Endodermal cell (in vitro differentiated cells): ENCODE results near the gene ELMO1. TPM values are rescaled to one million over a fixed set of nuclear protein-coding genes. Genes with fewer than 3 reads are reported as not detected.

Source experiments
- DNase-seq: peaks from one replicate; pipeline ENCODE4 v3.0.0-alpha.2; 2017
- H3K27ac ChIP-seq: 2 replicates; pipeline ENCODE4 v1.5.1; 2013; ENCODE audit warnings: mild to moderate bottlenecking, low read depth, low read length, moderate library complexity
- H3K27me3 ChIP-seq: 2 replicates; pipeline ENCODE4 v1.6.1; 2013; ENCODE audit warnings: mild to moderate bottlenecking, low read length, moderate library complexity; ENCODE audit not compliant: insufficient read depth, control insufficient read depth, poor library complexity, severe bottlenecking
- H3K36me3 ChIP-seq: 2 replicates; pipeline ENCODE4 v1.7.0; 2013; ENCODE audit warnings: mild to moderate bottlenecking, low read length, moderate library complexity; ENCODE audit not compliant: control insufficient read depth, insufficient read depth
- H3K4me1 ChIP-seq: one replicate; pipeline ENCODE4 v1.7.0; 2013; ENCODE audit warnings: low read length; ENCODE audit not compliant: control insufficient read depth, insufficient read depth
- H3K4me3 ChIP-seq: 2 replicates; pipeline ENCODE4 v1.5.1; 2013; ENCODE audit warnings: mild to moderate bottlenecking, low read length, moderate library complexity
- H3K9ac ChIP-seq: 2 replicates; pipeline ENCODE4 v1.6.1; 2013; ENCODE audit warnings: mild to moderate bottlenecking, low read length, moderate library complexity; ENCODE audit not compliant: poor library complexity, severe bottlenecking; ENCODE audit errors: extremely low read depth
- H3K9me3 ChIP-seq: 2 replicates; pipeline ENCODE4 v1.6.1; 2013; ENCODE audit warnings: mild to moderate bottlenecking, low read length, moderate library complexity; ENCODE audit not compliant: control insufficient read depth
- H3K27ac Mint-ChIP-seq: 2 replicates; pipeline ENCODE4 v1.8.0; 2020; ENCODE audit warnings: mixed read lengths
- H3K27me3 Mint-ChIP-seq: 2 replicates; pipeline ENCODE4 v1.8.0; 2021; ENCODE audit warnings: mild to moderate bottlenecking, mixed read lengths; ENCODE audit not compliant: insufficient read depth
- H3K36me3 Mint-ChIP-seq: 2 replicates; pipeline ENCODE4 v1.8.0; 2020; ENCODE audit warnings: low read depth, mixed read lengths
- H3K4me1 Mint-ChIP-seq: 2 replicates; pipeline ENCODE4 v1.8.0; 2020; ENCODE audit warnings: mixed read lengths
- H3K4me3 Mint-ChIP-seq: 2 replicates; pipeline ENCODE4 v1.8.0; 2020; ENCODE audit warnings: mild to moderate bottlenecking, moderate library complexity, mixed read lengths
- H3K9me3 Mint-ChIP-seq: 2 replicates; pipeline ENCODE4 v1.8.0; 2020; ENCODE audit warnings: mild to moderate bottlenecking, mixed read lengths
- CTCF ChIP-seq: fragments of 200-600 bp; sonication (generic); conservative IDR thresholded peaks from 2 replicates; pipeline ENCODE4 v1.5.0; 2021; ENCODE audit warnings: antibody characterized with exemption, mild to moderate bottlenecking
- WGBS, 2 experiments: methylation state at CpG; one replicate each; pipeline versions ENCODE4 v1.1.5 to v1.1.7; 2013; ENCODE audit warnings: missing lambda C conversion rate in 2 of 2, mixed read lengths in 1 of 2; ENCODE audit not compliant: insufficient coverage in 1 of 2, insufficient read length in 1 of 2; 5-methylcytosine and 5-hydroxymethylcytosine counted together
- total RNA-seq, 2 donors: library from RNA; stranded (reverse); fragmentation: NEBNext Ultra II Directional in 1 of 2; extraction: Animal tissue kit (Norgen Biotek cat#: 25700) in 1 of 2; gene quantifications; 2 replicates in 1 of 2; 3 replicates in 1 of 2; pipeline ENCODE4 v1.2.1, GENCODE V29; 2021

ELMO1 gene
- total RNA-seq, 2 donors from 2014 or later: 120 to 131 TPM

DNA sequence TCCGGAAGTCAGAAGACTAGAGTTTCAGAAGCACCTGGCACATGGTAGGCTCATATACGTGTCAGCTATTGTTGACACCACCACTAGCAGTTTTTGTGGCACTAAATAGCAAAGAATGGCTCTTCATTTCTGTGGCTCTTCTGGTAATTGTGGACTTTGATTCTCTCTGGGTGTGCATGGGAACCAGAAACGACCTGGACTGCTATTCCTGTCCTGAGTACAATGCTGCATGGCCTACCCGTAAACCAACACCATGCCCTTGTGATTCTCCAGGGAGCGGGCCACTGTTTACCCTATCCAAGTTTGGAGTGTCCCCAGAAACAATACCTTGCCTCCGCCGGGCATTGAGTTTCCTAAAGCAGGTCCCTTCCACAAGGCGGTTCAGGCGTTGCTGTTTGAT lies 561.4 kb downstream of the ELMO1 start:
- H3K9me3 ChIP-seq: no peaks in the 10 kb centered on the region
- no peak overlapping the region for H3K4me3 ChIP-seq
- TF ChIP-seq CTCF: no peak
- DNase-seq: no peak
- H3K9me3 Mint-ChIP-seq: no peaks in the 10 kb centered on the region
- WGBS, 2 experiments: 87 to 94% methylated on average over 9 of the region's 9 CpGs
- no peak overlapping the region for H3K4me3 Mint-ChIP-seq
- H3K27ac ChIP-seq: no peak overlapping the region
- no peaks in the 10 kb centered on the region for H3K27me3 ChIP-seq
- peaks cover 26% of the 10 kb centered on the region for H3K36me3 ChIP-seq
- peaks cover 2% of the 10 kb centered on the region for H3K4me1 Mint-ChIP-seq
- H3K4me1 ChIP-seq: no peaks in the 10 kb centered on the region
- H3K9ac ChIP-seq: no peak overlapping the region
- no peak overlapping the region for H3K27ac Mint-ChIP-seq
- H3K36me3 Mint-ChIP-seq: peaks cover 41% of the 10 kb centered on the region
- H3K27me3 Mint-ChIP-seq: no peaks in the 10 kb centered on the region

- H3K27ac Mint-ChIP-seq: no peak overlapping the region
- TF ChIP-seq CTCF: no peak
- no peaks in the 10 kb centered on the region for H3K9me3 Mint-ChIP-seq
- Histone ChIP-seq H3K27ac (no peak overlapping the region), H3K27me3 (no peaks in the 10 kb centered on the region), H3K9me3 (no peaks in the 10 kb centered on the region), H3K4me1 (peaks cover 2% of the 10 kb centered on the region), H3K36me3 (peaks cover 18% of the 10 kb centered on the region), H3K9ac (no peak overlapping the region), H3K4me3 (no peak overlapping the region)
- H3K4me3 Mint-ChIP-seq: no peak overlapping the region
- 92 to 100% methylated on average over 1 to 4 of the region's 5 CpGs for WGBS, 2 experiments
- H3K27me3 Mint-ChIP-seq: no peaks in the 10 kb centered on the region
- peaks cover 9% of the 10 kb centered on the region for H3K4me1 Mint-ChIP-seq
- DNase-seq: no peak
- H3K36me3 Mint-ChIP-seq: peaks cover 48% of the 10 kb centered on the region
Measured at GRCh38 chr7:36884910-36885309, 563.8 kb downstream of the ELMO1 start.

DNA sequence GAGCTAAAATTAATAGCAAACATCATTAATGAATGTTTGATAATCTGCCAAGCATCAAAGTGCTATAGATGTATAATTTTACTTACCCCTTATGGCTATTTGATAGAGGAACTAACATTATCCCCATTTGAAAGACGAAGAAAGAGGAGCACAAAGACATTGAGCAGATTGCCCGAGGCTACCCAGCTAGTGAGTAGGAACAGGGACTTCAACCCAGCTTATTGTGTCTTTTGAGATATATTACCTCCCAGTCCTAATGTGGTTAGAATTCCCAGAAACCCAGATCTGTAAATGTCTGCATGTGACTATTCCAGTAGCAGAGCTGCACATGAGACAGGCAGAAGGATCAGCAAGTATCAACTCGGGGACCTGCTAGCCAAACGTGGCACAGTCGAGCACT lies 564.3 kb downstream of the ELMO1 start:
- H3K9me3 Mint-ChIP-seq: no peaks in the 10 kb centered on the region
- H3K4me3 Mint-ChIP-seq: no peak overlapping the region
- H3K27ac Mint-ChIP-seq: no peak overlapping the region
- H3K4me1 Mint-ChIP-seq: peaks cover 14% of the 10 kb centered on the region
- Histone ChIP-seq H3K4me3 (no peak overlapping the region), H3K36me3 (peaks cover 18% of the 10 kb centered on the region), H3K9ac (no peak overlapping the region), H3K9me3 (no peaks in the 10 kb centered on the region), H3K27ac (no peak overlapping the region), H3K27me3 (no peaks in the 10 kb centered on the region), H3K4me1 (peaks cover 2% of the 10 kb centered on the region)
- no peak for TF ChIP-seq CTCF
- 93 to 95% methylated on average over 5 of the region's 5 CpGs for WGBS, 2 experiments
- peaks cover 52% of the 10 kb centered on the region for H3K36me3 Mint-ChIP-seq
- DNase-seq: no peak
- H3K27me3 Mint-ChIP-seq: no peaks in the 10 kb centered on the region
